HepG2 (cell line): ENCODE measurements around the gene NUAK2. TPM values are rescaled to one million over a fixed set of nuclear protein-coding genes. Genes with fewer than 3 reads are reported as not detected.

Experiments used
- CENPBD1 ChIP-seq: sonication (generic); formaldehyde crosslinking; IDR thresholded peaks from 2 replicates; pipeline ENCODE4 v1.8.0; 2022; ENCODE audit warnings: missing genetic modification reagents, low read depth, mild to moderate bottlenecking, borderline replicate concordance
- FOXO4 ChIP-seq: sonication (generic); formaldehyde crosslinking; conservative IDR thresholded peaks from 2 replicates; pipeline ENCODE4 v1.8.1; 2023; ENCODE audit warnings: missing genetic modification reagents
- IKZF1 ChIP-seq: fragments of 450-650 bp; IDR thresholded peaks from 2 replicates; pipeline ENCODE4 v1.7.1; 2016
- KLF13 ChIP-seq: sonication (generic); formaldehyde crosslinking; IDR thresholded peaks from 2 replicates; pipeline ENCODE4 v1.4.0; 2020; ENCODE audit warnings: mild to moderate bottlenecking, missing genetic modification reagents
- STAT6 ChIP-seq: sonication (generic); formaldehyde crosslinking; IDR thresholded peaks from 2 replicates; pipeline ENCODE4 v1.4.0; 2020; ENCODE audit warnings: missing genetic modification reagents, mild to moderate bottlenecking, borderline replicate concordance
- ZFP37 ChIP-seq: sonication (generic); formaldehyde crosslinking; IDR thresholded peaks from 2 replicates; pipeline ENCODE4 v1.4.0; 2020; ENCODE audit warnings: missing genetic modification reagents, borderline replicate concordance
- ZKSCAN1 ChIP-seq: fragments of 150-350 bp; IDR thresholded peaks from 2 replicates; pipeline ENCODE4 v1.6.1; 2014; ENCODE audit warnings: low read length
- ZMYM3 ChIP-seq: sonication (generic); formaldehyde crosslinking; IDR thresholded peaks from 2 replicates; pipeline ENCODE4 v1.5.1; 2020; ENCODE audit warnings: mild to moderate bottlenecking, missing genetic modification reagents
- ZNF274 ChIP-seq: sonication (generic); formaldehyde crosslinking; IDR thresholded peaks from 2 replicates; pipeline ENCODE4 v1.5.1; 2020; ENCODE audit warnings: mild to moderate bottlenecking, missing genetic modification reagents
- ZNF432 ChIP-seq: sonication (generic); formaldehyde crosslinking; IDR thresholded peaks from 2 replicates; pipeline ENCODE4 v1.5.0; 2020; ENCODE audit warnings: missing genetic modification reagents, mild to moderate bottlenecking, borderline replicate concordance
- ZNF550 ChIP-seq: sonication (generic); formaldehyde crosslinking; IDR thresholded peaks from 2 replicates; pipeline ENCODE4 v1.4.0; 2020; ENCODE audit warnings: mild to moderate bottlenecking, missing genetic modification reagents, borderline replicate concordance
- ZNF556 ChIP-seq: sonication (generic); formaldehyde crosslinking; IDR thresholded peaks from 2 replicates; pipeline ENCODE4 v1.4.0; 2020; ENCODE audit warnings: mild to moderate bottlenecking, missing genetic modification reagents, borderline replicate concordance
- ZNF558 ChIP-seq: sonication (generic); formaldehyde crosslinking; IDR thresholded peaks from 2 replicates; pipeline ENCODE4 v1.9.0; 2022; ENCODE audit warnings: mild to moderate bottlenecking, missing genetic modification reagents, borderline replicate concordance
- ZNF784 ChIP-seq: sonication (generic); formaldehyde crosslinking; IDR thresholded peaks from 2 replicates; pipeline ENCODE4 v1.5.1; 2020; ENCODE audit warnings: missing genetic modification reagents, mild to moderate bottlenecking, borderline replicate concordance
- polyA plus RNA-seq, 8 experiments: library from polyadenylated mRNA; depleted of rRNA in 3 of 8; stranded (reverse) in 7 of 8; unstranded in 1 of 8; fragments of >200 nt; fragmentation: Illumina TruSeq in 4 of 8; extraction: Trizol in 4 of 8; gene quantifications; 2 replicates each; pipeline versions ENCODE4 v1.2.1 to v1.2.3, GENCODE V29; 2011 to 2016; ENCODE audit warnings: low read depth in 4 of 8, missing spikeins in 1 of 8, mixed read lengths in 1 of 8; ENCODE audit not compliant: insufficient read depth in 1 of 8
- total RNA-seq, 5 experiments: library from RNA; depleted of rRNA; stranded (reverse); fragments of >200 nt; fragmentation: Illumina TruSeq; extraction: Trizol; gene quantifications; 2 replicates each; pipeline ENCODE4 v1.2.3, GENCODE V29; 2016; ENCODE audit warnings: low read depth in 1 of 5
- TF ChIP-seq, protein P1 (sequence below): IDR thresholded peaks from 2 replicates; pipeline ENCODE4 v1.6.1; 2016; ENCODE audit warnings: missing compliant biosample characterization, missing genetic modification reagents, borderline replicate concordance
- TF ChIP-seq, protein P2 (sequence below): IDR thresholded peaks from 2 replicates; pipeline ENCODE4 v1.6.1; 2016; ENCODE audit warnings: low read depth, missing genetic modification reagents, missing compliant biosample characterization

NUAK2 gene
- total and polyA plus RNA-seq, 2 of the 13 experiments (the other 11 are each of a cell fraction or from before 2014, with no cell fraction given): 0.75 to 1.1 TPM

GRCh38 chr1:205344066-205344928 lies 22.8 kb upstream of the NUAK2 start (continued):
- TF ChIP-seq, protein P1, sequence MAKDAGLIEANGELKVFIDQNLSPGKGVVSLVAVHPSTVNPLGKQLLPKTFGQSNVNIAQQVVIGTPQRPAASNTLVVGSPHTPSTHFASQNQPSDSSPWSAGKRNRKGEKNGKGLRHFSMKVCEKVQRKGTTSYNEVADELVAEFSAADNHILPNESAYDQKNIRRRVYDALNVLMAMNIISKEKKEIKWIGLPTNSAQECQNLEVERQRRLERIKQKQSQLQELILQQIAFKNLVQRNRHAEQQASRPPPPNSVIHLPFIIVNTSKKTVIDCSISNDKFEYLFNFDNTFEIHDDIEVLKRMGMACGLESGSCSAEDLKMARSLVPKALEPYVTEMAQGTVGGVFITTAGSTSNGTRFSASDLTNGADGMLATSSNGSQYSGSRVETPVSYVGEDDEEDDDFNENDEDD (CRISPR knock-in tag): no peak
- no peak for TF ChIP-seq KLF13
- TF ChIP-seq IKZF1: no peak
- TF ChIP-seq ZNF550 (CRISPR knock-in tag): no peak
- no peak for TF ChIP-seq CENPBD1
- no peak for TF ChIP-seq FOXO4 (CRISPR knock-in tag)
- no peak for TF ChIP-seq ZNF556 (CRISPR knock-in tag)
- TF ChIP-seq ZNF432: no peak
- no peak for TF ChIP-seq ZNF274 (CRISPR knock-in tag)
- no peak for TF ChIP-seq ZNF784 (CRISPR knock-in tag)
- no peak for TF ChIP-seq ZFP37 (CRISPR knock-in tag)
- TF ChIP-seq, protein P2, sequence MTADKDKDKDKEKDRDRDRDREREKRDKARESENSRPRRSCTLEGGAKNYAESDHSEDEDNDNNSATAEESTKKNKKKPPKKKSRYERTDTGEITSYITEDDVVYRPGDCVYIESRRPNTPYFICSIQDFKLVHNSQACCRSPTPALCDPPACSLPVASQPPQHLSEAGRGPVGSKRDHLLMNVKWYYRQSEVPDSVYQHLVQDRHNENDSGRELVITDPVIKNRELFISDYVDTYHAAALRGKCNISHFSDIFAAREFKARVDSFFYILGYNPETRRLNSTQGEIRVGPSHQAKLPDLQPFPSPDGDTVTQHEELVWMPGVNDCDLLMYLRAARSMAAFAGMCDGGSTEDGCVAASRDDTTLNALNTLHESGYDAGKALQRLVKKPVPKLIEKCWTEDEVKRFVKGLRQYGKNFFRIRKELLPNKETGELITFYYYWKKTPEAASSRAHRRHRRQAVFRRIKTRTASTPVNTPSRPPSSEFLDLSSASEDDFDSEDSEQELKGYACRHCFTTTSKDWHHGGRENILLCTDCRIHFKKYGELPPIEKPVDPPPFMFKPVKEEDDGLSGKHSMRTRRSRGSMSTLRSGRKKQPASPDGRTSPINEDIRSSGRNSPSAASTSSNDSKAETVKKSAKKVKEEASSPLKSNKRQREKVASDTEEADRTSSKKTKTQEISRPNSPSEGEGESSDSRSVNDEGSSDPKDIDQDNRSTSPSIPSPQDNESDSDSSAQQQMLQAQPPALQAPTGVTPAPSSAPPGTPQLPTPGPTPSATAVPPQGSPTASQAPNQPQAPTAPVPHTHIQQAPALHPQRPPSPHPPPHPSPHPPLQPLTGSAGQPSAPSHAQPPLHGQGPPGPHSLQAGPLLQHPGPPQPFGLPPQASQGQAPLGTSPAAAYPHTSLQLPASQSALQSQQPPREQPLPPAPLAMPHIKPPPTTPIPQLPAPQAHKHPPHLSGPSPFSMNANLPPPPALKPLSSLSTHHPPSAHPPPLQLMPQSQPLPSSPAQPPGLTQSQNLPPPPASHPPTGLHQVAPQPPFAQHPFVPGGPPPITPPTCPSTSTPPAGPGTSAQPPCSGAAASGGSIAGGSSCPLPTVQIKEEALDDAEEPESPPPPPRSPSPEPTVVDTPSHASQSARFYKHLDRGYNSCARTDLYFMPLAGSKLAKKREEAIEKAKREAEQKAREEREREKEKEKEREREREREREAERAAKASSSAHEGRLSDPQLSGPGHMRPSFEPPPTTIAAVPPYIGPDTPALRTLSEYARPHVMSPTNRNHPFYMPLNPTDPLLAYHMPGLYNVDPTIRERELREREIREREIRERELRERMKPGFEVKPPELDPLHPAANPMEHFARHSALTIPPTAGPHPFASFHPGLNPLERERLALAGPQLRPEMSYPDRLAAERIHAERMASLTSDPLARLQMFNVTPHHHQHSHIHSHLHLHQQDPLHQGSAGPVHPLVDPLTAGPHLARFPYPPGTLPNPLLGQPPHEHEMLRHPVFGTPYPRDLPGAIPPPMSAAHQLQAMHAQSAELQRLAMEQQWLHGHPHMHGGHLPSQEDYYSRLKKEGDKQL (CRISPR knock-in tag): peak; percentile 35; the same call in 1 of the 2 replicates
- no peak for TF ChIP-seq ZKSCAN1
- no peak for TF ChIP-seq ZMYM3 (CRISPR knock-in tag)
- TF ChIP-seq ZNF558: no peak
- no peak for TF ChIP-seq STAT6 (CRISPR knock-in tag)
